Measurements from ENCODE around the gene DKK1.
A peak's percentile ranks its signal among the peaks of the same experiment; 100 is the strongest.

The DKK1 gene

GRCh38 chr10:52313256-52313932, 687 bp upstream of the DKK1 start:
- peak overlapping the region; percentile 81 for H3K4me3 ChIP-seq (ENCODE audit: low read depth, low read length)
- TF ChIP-seq CTCF (IDR thresholded peaks at IDR 0.05; ENCODE audit: low read depth, low read length, missing control alignments): no peak
- H3K27ac ChIP-seq: peak overlapping the region; percentile 78
- H3K36me3 ChIP-seq (replicated peaks): peaks cover 3% of the 10 kb centered on the region
- H3K27me3 ChIP-seq (replicated peaks): no peaks in the 10 kb centered on the region
- DNase-seq: peak; percentile 25
- in situ Hi-C loops (cut with HindIII; ENCODE audit: low pct_ligation_motif_present, low sequenced_read_pairs): loop anchor here (25.0 kb wide), 1 partner anchor 249 kb away; no protein-coding TSS in a partner anchor

- peak; percentile 56 for DNase-seq
- in situ Hi-C loops (cut with HindIII; ENCODE audit: low pct_ligation_motif_present, low sequenced_read_pairs): loop anchor here (25.0 kb wide), 1 partner anchor 247 kb away; no protein-coding TSS in a partner anchor
- Histone ChIP-seq H3K27ac (peak overlapping the region; percentile 89), H3K4me3 (ENCODE audit: low read depth, low read length) (peak overlapping the region; percentile 81), H3K36me3 (replicated peaks) (peaks cover 3% of the 10 kb centered on the region), H3K27me3 (replicated peaks) (no peaks in the 10 kb centered on the region)
- TF ChIP-seq CTCF (IDR thresholded peaks at IDR 0.05; ENCODE audit: low read depth, low read length, missing control alignments): no peak
These were observed 906 bp downstream of the DKK1 start for GRCh38 chr10:52314822-52315552.

GRCh38 chr10:52316001-52316400, 1.9 kb downstream of the DKK1 start:
- peak overlapping the region; percentile 81 for H3K4me3 ChIP-seq (ENCODE audit: low read depth, low read length)
- peaks cover 3% of the 10 kb centered on the region for H3K36me3 ChIP-seq (replicated peaks)
- no peak for TF ChIP-seq CTCF (IDR thresholded peaks at IDR 0.05; ENCODE audit: low read depth, low read length, missing control alignments)
- H3K27me3 ChIP-seq (replicated peaks): no peaks in the 10 kb centered on the region
- H3K27ac ChIP-seq: peak overlapping the region; percentile 89
- in situ Hi-C loops (cut with HindIII; ENCODE audit: low pct_ligation_motif_present, low sequenced_read_pairs): loop anchor here (25.0 kb wide), 1 partner anchor 246 kb away; no protein-coding TSS in a partner anchor
- peak; percentile 9 for DNase-seq

GRCh38 chr10:52316500-52316899, 2.4 kb downstream of the DKK1 start:
- DNase-seq: no peak
- TF ChIP-seq CTCF (IDR thresholded peaks at IDR 0.05; ENCODE audit: low read depth, low read length, missing control alignments): no peak
- Histone ChIP-seq H3K4me3 (ENCODE audit: low read depth, low read length) (peak overlapping the region; percentile 81), H3K36me3 (replicated peaks) (peaks cover 3% of the 10 kb centered on the region), H3K27ac (peak overlapping the region; percentile 89), H3K27me3 (replicated peaks) (no peaks in the 10 kb centered on the region)
- in situ Hi-C loops (cut with HindIII; ENCODE audit: low pct_ligation_motif_present, low sequenced_read_pairs): loop anchor here (25.0 kb wide), 1 partner anchor 246 kb away; no protein-coding TSS in a partner anchor

GRCh38 chr10:52318136-52318701, 4.1 kb downstream of the DKK1 start:
- DNase-seq: peak; percentile 52
- no peak for TF ChIP-seq CTCF (IDR thresholded peaks at IDR 0.05; ENCODE audit: low read depth, low read length, missing control alignments)
- in situ Hi-C loops (cut with HindIII; ENCODE audit: low pct_ligation_motif_present, low sequenced_read_pairs): loop anchor here (25.0 kb wide), 1 partner anchor 244 kb away; no protein-coding TSS in a partner anchor
- Histone ChIP-seq H3K27me3 (replicated peaks) (no peaks in the 10 kb centered on the region), H3K36me3 (replicated peaks) (peaks cover 3% of the 10 kb centered on the region), H3K4me3 (ENCODE audit: low read depth, low read length) (no peak overlapping the region), H3K27ac (peak overlapping the region; percentile 89)

All from brain microvascular endothelial cell (primary cell).